Epidermal melanocyte (primary cell): Measurements from ENCODE around the gene MMAB.

Experiments used
- DNase-seq: peaks from one replicate; pipeline ENCODE4 v3.0.0; 2011; ENCODE audit warnings: low spot score; ENCODE audit not compliant: insufficient read length

Gene MMAB

GRCh38 chr12:109517619-109518018, 55.7 kb downstream of the MMAB start:
- no peak for DNase-seq

DNA sequence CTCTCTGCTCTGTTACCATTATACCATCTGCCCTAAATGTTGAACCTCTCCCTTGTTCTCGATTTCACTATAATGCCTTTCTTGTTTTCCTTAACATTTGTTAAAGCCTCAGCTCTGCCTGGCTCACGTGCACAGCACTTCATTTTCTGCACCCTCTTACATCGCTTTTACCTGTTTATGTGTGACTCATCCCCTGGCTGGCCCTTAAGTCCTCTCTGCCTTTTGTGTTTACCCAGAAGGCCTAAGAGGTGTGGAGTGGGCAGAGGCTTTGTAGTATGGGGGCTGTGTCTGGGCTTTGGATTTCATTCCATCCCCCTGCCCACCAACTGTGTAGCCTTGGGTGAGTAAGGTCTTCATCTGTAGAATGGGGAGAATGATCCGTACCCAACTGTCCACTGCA, 59.3 kb downstream of the MMAB start:
- DNase-seq: no peak

DNA sequence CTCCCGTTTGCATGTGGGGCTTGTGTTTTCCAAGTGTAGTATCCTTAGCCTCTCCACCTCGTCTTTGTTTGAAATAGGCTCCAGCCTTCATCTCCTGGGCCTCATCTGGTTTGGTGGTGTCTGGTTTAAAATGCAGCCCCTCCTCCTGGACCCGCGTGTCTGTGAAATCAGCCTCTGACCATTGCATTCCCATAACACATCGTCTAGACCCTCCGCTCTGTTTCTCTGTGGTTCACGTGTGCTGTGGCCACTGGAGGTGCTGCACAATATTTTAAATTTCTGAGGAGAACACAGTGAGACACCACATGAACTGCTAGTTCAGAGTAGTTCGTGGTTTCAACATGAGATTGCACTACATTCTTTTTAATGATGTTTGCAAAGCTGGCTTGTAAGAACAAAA, 60.3 kb downstream of the MMAB start:
- DNase-seq: no peak

DNA sequence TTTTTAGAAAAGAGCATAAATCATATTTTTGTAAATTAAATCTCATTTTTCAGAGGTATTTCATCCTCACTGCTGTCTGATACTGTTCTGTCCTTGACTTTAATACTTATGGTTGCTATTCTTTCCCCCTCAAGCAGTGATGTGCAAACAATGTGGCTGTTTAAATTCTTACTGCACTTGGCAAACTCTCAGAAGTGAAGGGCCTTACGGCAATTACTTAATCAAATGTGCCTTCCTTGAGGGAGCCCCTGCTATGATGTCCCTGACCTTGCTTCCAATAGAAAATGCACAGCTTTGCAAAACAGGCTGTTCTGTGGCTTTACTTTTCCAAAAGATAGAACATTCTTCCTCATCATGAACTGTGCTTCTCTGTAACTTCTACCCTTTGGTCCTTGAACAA, 60.7 kb downstream of the MMAB start:
- DNase-seq: no peak

DNA sequence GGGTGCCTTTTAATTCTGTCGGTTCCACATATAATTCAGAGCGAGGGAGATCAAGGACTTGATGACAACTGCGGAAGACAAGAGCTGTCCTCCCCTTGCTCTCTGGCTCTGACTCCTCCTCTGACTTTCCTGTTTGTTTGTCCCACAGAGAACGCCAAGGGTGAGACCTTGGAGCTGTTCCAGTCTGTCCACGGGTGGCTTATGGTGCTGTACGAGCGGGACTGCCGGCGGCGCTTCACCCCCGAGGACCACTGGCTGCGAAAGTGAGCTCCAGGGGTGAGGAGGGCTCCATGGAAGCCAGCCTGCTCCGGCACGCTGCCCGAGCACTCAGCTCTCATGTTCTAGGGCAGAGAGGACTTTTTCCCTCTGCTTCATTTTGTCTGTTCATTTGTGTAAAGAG, 63.1 kb downstream of the MMAB start:
- no peak for DNase-seq

DNA sequence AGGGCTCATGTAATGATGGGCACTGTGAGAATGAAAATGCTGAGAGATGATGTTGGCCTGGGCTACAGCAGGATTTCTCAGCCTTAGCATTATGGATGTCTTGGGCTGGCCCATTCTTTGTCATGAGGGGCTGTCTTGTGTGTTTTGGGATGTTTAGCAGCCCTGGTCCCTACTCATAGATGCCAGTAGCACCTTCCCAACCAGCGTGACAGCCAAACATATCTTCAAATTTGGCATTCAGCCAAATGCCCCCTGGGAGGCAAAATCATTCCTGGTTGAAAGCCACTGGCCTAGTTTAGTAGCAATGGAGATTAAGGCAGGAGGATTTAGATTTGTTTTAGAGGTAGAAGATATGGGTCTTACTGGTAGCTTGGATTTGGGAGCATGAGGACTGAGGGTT, 69.2 kb downstream of the MMAB start:
- no peak for DNase-seq
